Dendritic cell treated with granulocyte-macrophage colony-stimulating factor and Interleukin-4, amounts not matched to agents 40 ng/mL and 50 ng/mL, for 4 days (primary cell): ENCODE measurements around the gene PAX7.
"Not testable (repeated sequence)": the region's sequence is repeated elsewhere in the genome, so short reads cannot be mapped to it uniquely, and the experiment has no call there.

Experiments used
- H3K27ac Mint-ChIP-seq: one replicate; pipeline ENCODE4 v1.8.0; 2022; ENCODE audit warnings: mild to moderate bottlenecking, mixed read lengths
- H3K27me3 Mint-ChIP-seq: one replicate; pipeline ENCODE4 v1.8.0; 2022; ENCODE audit warnings: mild to moderate bottlenecking, mixed read lengths
- H3K36me3 Mint-ChIP-seq: one replicate; pipeline ENCODE4 v1.8.0; 2022; ENCODE audit warnings: low read depth, mixed read lengths
- H3K4me1 Mint-ChIP-seq: one replicate; pipeline ENCODE4 v1.8.0; 2022; ENCODE audit warnings: low read depth, mixed read lengths
- H3K4me3 Mint-ChIP-seq: one replicate; pipeline ENCODE4 v1.8.0; 2022; ENCODE audit warnings: mild to moderate bottlenecking, moderate library complexity, mixed read lengths
- H3K9me3 Mint-ChIP-seq: one replicate; pipeline ENCODE4 v1.8.0; 2022; ENCODE audit warnings: mixed read lengths
- intact Hi-C: fragments of 100-400 bp; cut with micrococcal nuclease; formaldehyde crosslinking; loops from one replicate; pipeline ENCODE4 v1.15.0; 2022

Gene PAX7

DNA sequence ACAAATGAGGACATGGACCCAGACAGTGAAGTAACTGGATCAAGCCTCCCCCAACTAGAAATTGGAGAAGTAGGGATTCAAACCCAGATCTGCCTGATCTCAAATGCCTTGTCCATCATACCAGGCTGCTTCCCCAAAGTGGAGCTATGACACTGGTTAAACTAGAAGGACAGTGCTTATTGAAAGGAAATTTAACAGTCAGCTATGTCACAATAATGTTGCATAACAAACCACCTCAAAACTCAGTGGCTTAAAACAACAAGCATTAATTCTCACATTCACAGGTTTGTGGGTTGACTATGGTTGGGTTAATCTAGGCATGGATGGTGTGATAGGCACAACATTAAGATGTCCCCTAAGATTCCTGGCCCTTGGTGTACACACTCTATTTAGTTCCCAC lies 121.8 kb downstream of the PAX7 start:
- H3K36me3 Mint-ChIP-seq = no peaks in the 10 kb centered on the region
- no peak overlapping the region for H3K4me3 Mint-ChIP-seq
- H3K27ac Mint-ChIP-seq = no peak overlapping the region
- H3K9me3 Mint-ChIP-seq = no peaks in the 10 kb centered on the region
- H3K27me3 Mint-ChIP-seq = peaks cover 6% of the 10 kb centered on the region
- no peaks in the 10 kb centered on the region for H3K4me1 Mint-ChIP-seq
- intact Hi-C loops = no loop called here

DNA sequence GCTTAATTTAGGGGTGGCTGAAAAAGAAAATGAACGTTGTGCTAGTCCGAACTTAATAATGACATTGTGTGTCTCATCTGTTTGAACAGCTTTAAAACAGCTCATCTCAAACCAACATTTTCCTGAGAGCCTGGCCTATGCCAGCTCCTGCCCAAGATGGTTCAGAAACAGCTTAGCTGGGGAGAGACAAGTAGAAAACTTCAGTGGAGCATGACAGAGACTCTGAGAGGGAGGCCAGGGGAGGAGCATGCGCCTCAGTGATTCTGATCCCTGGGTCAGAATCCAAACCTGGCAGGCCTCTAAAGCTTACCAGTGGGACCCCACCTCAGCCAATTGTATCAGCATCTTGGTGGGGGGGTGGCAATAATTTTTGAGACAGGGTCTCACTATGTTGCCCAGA lies 129.5 kb downstream of the PAX7 start:
- Mint-ChIP-seq H3K4me3 (no peak overlapping the region), H3K9me3 (no peaks in the 10 kb centered on the region), H3K27me3 (peaks cover 4% of the 10 kb centered on the region), H3K4me1 (no peaks in the 10 kb centered on the region), H3K36me3 (no peaks in the 10 kb centered on the region), H3K27ac (no peak overlapping the region)
- intact Hi-C loops = no loop called here

DNA sequence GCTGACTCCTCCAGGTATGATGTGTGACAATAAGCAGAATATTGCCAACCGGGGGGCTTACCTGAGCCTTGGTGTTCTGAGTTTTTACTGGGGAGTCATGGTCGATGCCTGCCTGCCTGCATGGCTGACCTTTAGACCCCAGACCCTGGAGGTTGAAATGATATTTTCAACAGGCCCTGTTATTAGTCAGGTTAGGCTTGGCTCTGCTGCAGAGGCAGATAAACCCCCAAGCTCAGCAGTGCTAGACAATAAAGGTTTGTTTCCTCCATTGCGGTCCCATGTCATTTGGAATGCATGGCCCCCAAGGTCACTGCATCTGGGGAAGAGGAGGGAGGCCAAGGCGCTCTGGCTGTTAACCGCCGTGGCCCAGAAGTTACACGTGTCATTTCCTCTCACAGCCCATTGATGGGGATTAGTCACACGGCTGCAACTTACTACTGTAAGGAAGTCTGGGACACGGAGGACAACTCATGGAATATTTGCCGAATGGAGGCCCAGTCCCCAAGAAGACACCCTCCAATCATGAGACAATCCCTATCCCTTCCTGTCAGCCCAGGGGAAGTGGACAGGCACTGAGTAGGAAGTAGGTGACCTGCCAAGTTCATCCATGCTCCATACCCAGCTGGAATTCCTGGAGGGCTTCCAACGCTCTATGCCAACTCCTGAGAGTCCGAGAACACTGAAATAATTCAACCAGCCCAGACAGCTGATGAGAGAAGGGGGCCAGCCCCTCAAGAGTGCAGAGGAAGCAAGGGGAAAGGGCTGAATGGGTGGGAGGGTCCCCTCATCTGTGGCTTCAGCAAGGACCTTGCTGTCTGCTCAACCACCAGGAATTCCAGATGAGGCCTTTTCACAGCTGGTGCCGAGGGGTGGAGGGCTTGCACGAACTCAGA lies 131.5 kb downstream of the PAX7 start:
- Mint-ChIP-seq H3K27ac (no peak overlapping the region), H3K9me3 (no peaks in the 10 kb centered on the region), H3K36me3 (no peaks in the 10 kb centered on the region), H3K27me3 (peaks cover 3% of the 10 kb centered on the region), H3K4me3 (no peak overlapping the region), H3K4me1 (no peaks in the 10 kb centered on the region)
- intact Hi-C loops = no loop called here

DNA sequence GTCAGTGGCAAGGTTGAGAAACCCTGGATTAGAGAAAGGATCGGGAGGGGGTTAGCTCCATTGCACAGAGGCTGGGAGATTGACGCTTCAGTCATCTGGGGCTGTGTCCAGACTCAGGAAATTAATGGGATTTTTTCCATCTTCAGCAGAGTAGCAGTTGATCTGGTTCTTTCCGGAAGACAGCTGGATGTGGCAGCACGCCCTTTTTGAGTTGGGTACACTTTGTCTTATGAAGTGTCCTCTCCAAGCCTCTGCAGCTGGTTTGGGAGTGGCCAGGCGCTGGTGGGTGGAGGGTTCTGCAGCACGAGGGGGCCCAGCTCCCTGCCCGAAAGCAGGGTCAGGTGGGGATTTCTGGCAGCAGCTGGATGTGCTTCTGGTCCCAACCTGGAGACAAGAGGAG lies 133.7 kb downstream of the PAX7 start:
- Mint-ChIP-seq H3K27ac (no peak overlapping the region), H3K9me3 (no peaks in the 10 kb centered on the region), H3K4me1 (no peaks in the 10 kb centered on the region), H3K27me3 (peaks cover 10% of the 10 kb centered on the region), H3K36me3 (no peaks in the 10 kb centered on the region), H3K4me3 (no peak overlapping the region)
- intact Hi-C loops = no loop called here

DNA sequence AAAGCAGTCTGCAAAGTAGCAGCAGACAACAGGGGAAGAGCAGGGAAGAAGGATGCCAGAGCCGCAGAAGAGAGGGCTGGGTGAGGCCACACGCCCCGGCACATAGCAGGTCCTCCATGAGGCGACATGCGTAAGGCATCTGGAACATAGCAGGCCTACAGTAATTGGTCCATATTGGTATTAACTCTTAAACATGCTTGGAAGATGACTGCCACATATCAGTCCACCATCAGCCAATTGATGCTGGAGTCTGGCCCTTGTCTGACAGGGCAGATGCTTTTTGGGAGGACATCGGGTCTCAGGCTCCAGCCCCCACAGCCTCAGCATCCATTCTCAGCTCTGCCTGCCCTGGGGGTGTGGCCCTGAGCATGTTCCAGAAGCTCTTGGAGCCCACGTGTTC lies 135.1 kb downstream of the PAX7 start:
- Mint-ChIP-seq H3K4me1 (no peaks in the 10 kb centered on the region), H3K27ac (no peak overlapping the region), H3K36me3 (no peaks in the 10 kb centered on the region), H3K9me3 (no peaks in the 10 kb centered on the region), H3K27me3 (peaks cover 14% of the 10 kb centered on the region), H3K4me3 (no peak overlapping the region)
- intact Hi-C loops = no loop called here

DNA sequence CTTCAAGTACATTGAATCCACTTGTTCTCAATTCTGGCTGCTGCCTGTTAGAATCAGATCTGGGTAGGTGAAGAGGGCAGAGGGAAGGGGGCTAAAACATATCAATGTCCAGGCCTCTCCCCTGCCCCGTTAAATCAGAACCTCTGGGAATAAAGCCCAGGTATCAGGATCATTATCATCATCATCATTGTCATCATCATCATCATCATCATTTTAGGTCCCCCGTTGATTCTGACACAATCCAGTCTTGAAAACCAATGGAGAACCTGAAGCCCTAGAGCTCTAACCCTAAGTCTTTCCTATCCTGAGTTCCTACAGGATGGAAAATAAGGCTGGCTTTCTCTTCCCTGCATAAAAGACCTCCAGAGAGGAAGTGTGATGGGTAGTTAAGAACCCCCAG lies 135.7 kb downstream of the PAX7 start:
- Mint-ChIP-seq H3K4me1 (no peaks in the 10 kb centered on the region), H3K4me3 (no peak overlapping the region), H3K36me3 (no peaks in the 10 kb centered on the region), H3K9me3 (no peaks in the 10 kb centered on the region), H3K27me3 (peaks cover 14% of the 10 kb centered on the region), H3K27ac (no peak overlapping the region)
- intact Hi-C loops = no loop called here

DNA sequence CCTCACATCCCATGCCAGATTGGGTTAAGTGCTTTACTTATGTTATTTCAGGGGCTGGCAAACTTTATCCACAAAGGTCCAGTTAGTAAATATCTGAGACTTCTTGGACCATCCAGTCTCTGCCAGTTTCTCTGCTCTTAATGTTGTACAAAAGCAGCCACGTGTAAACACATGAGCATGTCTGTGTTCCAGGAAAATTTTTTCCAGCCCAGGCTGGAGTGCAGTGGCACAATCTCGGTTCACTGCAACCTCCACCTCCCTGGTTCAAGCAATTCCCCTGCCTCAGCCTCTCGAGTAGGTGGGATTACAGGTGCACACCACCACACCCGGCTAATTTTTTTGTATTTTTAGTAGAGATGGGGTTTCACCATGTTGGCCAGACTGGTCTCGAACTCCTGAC lies 136.9 kb downstream of the PAX7 start:
- H3K27me3 Mint-ChIP-seq = peaks cover 15% of the 10 kb centered on the region
- H3K27ac Mint-ChIP-seq, H3K4me3 Mint-ChIP-seq, intact Hi-C loops, H3K36me3 Mint-ChIP-seq, H3K9me3 Mint-ChIP-seq, H3K4me1 Mint-ChIP-seq: not testable (repeated sequence)

DNA sequence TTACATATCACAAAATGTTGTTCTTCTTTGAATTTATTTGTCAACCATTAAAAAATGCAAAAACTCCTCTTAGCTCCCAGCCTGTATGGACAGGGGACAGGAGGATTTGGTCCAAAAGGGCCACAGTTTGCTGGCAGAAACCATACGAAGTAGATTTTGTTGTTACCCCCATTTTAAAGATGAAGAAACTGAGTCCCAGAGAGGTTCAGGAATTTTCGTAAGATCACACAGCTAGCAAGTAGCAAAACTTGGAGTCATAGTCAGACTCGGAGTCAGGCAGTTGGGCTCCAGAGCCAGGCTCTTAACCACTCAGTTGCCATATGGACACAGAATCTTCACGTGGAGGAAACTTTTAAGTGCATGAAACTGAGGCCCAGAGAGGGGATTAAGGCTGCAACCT lies 137.4 kb downstream of the PAX7 start:
- no peaks in the 10 kb centered on the region for H3K36me3 Mint-ChIP-seq
- H3K27ac Mint-ChIP-seq = no peak overlapping the region
- H3K4me1 Mint-ChIP-seq = no peaks in the 10 kb centered on the region
- peaks cover 16% of the 10 kb centered on the region for H3K27me3 Mint-ChIP-seq
- no peak overlapping the region for H3K4me3 Mint-ChIP-seq
- H3K9me3 Mint-ChIP-seq = no peaks in the 10 kb centered on the region
- intact Hi-C loops = no loop called here

DNA sequence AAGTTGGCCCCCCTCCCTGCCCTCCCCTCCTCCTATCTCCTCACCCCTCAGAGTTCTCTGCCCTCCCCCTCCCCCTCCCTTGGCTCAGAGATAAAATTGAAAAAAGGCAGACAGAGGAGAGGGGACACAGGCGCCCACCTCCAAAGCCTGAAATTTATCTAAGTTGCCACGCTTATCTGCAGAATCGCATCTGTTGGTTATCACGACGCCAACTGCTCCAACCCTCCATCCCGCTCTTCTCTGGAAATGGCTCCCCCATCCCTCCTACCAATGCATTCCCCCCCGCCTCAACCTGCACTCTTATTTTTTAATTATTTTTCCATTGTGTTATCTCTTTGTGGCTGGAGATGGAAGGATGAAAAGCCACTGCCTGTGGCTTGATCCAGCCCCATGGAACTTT lies 138.5 kb downstream of the PAX7 start:
- intact Hi-C loops = no loop called here
- H3K9me3 Mint-ChIP-seq = no peaks in the 10 kb centered on the region
- H3K36me3 Mint-ChIP-seq = no peaks in the 10 kb centered on the region
- H3K4me1 Mint-ChIP-seq = no peaks in the 10 kb centered on the region
- H3K4me3 Mint-ChIP-seq = no peak overlapping the region
- no peak overlapping the region for H3K27ac Mint-ChIP-seq
- peaks cover 19% of the 10 kb centered on the region for H3K27me3 Mint-ChIP-seq

DNA sequence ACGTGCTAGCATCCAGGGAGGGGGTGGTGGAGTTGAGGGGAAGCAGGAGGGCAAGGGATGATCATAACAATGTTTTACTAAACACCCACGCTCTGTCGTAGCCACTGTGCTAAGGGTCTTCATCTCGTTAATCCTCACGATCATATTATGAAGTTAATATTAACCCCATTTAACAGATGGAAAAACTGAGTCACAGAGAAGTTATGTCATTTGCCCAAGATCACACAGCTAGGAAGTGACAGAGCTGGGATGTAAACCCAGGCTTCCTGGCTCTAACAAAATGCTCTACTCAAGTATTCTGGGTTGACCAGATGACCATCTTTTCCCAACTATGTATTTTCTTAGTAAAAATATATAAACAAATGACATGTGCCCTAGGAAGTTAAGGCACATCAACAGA lies 140.2 kb downstream of the PAX7 start:
- H3K36me3 Mint-ChIP-seq = no peaks in the 10 kb centered on the region
- intact Hi-C loops = no loop called here
- H3K27me3 Mint-ChIP-seq = peaks cover 16% of the 10 kb centered on the region
- no peak overlapping the region for H3K4me3 Mint-ChIP-seq
- H3K27ac Mint-ChIP-seq = no peak overlapping the region
- H3K9me3 Mint-ChIP-seq = no peaks in the 10 kb centered on the region
- no peaks in the 10 kb centered on the region for H3K4me1 Mint-ChIP-seq

DNA sequence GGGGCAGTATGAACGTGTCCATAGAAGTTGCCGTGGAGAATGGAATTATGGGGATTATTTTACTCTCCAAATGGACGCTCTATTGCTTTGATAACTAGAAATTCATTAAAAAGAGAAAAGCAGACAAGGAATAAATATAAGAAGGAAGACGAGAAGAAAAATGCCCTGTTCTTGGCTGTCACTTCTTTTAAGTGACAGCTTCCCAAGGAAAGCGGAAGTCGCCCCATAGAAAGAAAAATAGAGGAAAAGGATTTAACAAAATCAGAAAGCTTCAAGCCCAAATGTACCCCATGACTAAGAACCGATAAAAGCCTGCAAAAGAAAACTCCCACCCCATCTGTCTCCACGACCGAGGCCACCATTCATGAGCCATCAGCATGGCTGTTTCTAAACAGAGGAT lies 143.1 kb downstream of the PAX7 start:
- H3K4me1 Mint-ChIP-seq = no peaks in the 10 kb centered on the region
- no peak overlapping the region for H3K4me3 Mint-ChIP-seq
- no peaks in the 10 kb centered on the region for H3K9me3 Mint-ChIP-seq
- H3K27me3 Mint-ChIP-seq = peaks cover 19% of the 10 kb centered on the region
- no peaks in the 10 kb centered on the region for H3K36me3 Mint-ChIP-seq
- intact Hi-C loops = no loop called here
- no peak overlapping the region for H3K27ac Mint-ChIP-seq

DNA sequence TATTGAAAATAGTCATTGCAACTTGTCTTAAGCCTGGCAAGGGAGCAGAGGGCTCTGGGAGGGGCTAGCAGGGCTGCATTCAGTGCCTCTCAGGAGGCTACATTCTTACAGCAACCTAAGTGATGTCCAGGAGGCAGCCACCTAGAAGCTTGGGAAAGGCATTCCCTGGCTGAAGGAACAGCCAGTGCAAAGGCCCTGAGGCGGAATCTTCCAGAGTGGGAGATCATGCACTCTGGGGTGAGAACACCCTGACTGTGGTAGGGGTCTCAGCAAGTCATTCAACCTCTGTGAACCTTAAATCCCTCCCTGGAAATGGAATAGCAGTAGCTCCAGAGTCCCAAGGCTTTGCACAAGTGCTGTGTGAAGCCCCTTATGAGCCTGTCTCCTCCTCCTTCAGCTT lies 144.7 kb downstream of the PAX7 start:
- H3K27me3 Mint-ChIP-seq = peaks cover 14% of the 10 kb centered on the region
- H3K27ac Mint-ChIP-seq = no peak overlapping the region
- no peaks in the 10 kb centered on the region for H3K36me3 Mint-ChIP-seq

DNA sequence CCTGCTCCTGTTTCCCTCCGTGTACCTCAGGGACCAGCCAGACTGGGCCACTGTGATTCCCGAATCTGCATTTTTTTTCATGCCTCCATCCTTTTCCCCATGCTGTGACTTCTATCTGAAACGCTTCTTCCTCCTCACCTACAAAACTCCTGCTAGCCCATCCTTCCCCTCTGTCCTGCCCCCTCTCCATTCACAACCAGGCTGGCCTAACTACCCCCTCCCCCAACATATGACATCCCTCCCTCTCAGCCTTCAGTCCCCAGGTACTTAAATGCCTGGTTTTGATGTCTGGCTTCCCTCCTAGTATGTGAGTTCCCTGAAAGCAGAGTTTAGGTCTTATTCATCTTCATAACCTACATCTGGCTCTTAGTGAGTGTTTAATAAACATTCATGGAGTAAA lies 146.1 kb downstream of the PAX7 start:
- intact Hi-C loops = no loop called here
- no peaks in the 10 kb centered on the region for H3K4me1 Mint-ChIP-seq
- H3K4me3 Mint-ChIP-seq = no peak overlapping the region
- H3K27me3 Mint-ChIP-seq = peaks cover 14% of the 10 kb centered on the region
- H3K27ac Mint-ChIP-seq = no peak overlapping the region
- H3K9me3 Mint-ChIP-seq = no peaks in the 10 kb centered on the region
- no peaks in the 10 kb centered on the region for H3K36me3 Mint-ChIP-seq

More for the DNA sequence above, 144.7 kb downstream of the PAX7 start:
- Mint-ChIP-seq H3K4me3 (no peak overlapping the region), H3K9me3 (no peaks in the 10 kb centered on the region), H3K4me1 (no peaks in the 10 kb centered on the region)
- intact Hi-C loops = no loop called here

DNA sequence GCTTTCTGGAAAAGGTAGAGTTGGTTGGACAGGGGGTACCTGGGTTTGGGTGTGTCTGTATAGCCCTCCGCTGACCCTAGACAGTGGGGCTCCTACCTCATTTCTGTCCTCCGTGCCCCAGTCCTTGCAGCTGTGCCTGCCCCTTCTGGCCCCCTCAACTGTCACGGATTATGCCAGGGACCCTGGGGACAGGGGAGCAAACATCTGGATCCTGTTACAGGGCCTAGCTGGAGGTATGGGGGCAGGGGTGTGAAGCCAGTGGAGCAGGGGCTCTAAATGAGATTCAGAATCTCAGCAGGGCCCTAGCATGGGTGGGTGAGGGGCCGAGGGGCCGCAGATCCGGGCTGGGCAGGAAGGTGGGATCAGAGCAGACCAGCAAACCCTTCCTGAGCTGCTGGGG lies 147.8 kb downstream of the PAX7 start:
- intact Hi-C loops = no loop called here
- no peak overlapping the region for H3K27ac Mint-ChIP-seq
- H3K36me3 Mint-ChIP-seq = no peaks in the 10 kb centered on the region
- no peak overlapping the region for H3K4me3 Mint-ChIP-seq
- peaks cover 18% of the 10 kb centered on the region for H3K27me3 Mint-ChIP-seq
- no peaks in the 10 kb centered on the region for H3K9me3 Mint-ChIP-seq
- no peaks in the 10 kb centered on the region for H3K4me1 Mint-ChIP-seq

DNA sequence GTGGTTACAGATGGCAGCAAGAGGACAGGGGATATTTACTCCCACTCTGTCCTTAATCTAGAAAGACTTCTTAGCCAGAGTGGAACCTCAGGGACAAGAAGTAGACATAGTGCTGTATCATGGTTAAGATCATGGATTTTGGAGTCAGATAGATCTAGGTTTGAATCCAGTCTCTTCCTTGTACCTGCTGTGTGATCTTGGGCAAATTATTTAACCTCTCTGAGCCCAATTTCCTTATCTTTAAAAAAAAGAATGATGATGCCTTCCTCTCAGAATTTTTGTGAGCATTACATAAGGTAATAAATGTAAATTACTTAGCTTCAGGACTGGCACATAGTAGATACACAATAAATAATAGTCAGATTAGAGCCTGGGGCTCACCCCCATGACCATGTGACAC lies 150.4 kb downstream of the PAX7 start:
- Mint-ChIP-seq H3K4me1 (no peaks in the 10 kb centered on the region), H3K27ac (no peak overlapping the region), H3K27me3 (peaks cover 31% of the 10 kb centered on the region), H3K36me3 (no peaks in the 10 kb centered on the region), H3K9me3 (no peaks in the 10 kb centered on the region), H3K4me3 (no peak overlapping the region)
- intact Hi-C loops = no loop called here
